ENCODE measurements around the gene AK4.

The AK4 gene

DNA sequence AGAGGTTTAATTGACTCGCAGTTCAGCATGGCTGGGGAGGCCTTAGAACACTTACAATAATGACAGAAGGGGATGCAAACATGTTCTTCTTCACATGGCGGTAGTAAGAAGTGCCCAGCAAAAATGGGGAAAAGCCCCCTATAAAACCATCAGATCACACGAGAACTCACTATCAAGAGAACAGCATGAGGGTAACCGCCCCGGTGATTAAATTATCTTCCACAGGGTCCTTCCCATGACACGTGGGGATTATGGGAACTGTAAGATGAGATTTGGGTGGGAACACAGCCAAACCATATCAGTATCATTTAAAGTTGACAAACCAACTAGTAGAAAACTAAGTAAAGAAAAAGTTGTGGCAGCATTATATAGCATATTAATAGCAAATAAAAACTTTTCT is 90.0 kb downstream of the AK4 start:
- no peak for TF ChIP-seq EZH2 (IDR thresholded peaks at IDR 0.05; ENCODE audit: borderline replicate concordance, low read depth, low read length, severe bottlenecking)
- TF ChIP-seq, protein P1, sequence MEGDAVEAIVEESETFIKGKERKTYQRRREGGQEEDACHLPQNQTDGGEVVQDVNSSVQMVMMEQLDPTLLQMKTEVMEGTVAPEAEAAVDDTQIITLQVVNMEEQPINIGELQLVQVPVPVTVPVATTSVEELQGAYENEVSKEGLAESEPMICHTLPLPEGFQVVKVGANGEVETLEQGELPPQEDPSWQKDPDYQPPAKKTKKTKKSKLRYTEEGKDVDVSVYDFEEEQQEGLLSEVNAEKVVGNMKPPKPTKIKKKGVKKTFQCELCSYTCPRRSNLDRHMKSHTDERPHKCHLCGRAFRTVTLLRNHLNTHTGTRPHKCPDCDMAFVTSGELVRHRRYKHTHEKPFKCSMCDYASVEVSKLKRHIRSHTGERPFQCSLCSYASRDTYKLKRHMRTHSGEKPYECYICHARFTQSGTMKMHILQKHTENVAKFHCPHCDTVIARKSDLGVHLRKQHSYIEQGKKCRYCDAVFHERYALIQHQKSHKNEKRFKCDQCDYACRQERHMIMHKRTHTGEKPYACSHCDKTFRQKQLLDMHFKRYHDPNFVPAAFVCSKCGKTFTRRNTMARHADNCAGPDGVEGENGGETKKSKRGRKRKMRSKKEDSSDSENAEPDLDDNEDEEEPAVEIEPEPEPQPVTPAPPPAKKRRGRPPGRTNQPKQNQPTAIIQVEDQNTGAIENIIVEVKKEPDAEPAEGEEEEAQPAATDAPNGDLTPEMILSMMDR (IDR thresholded peaks at IDR 0.05; ENCODE audit: borderline replicate concordance, extremely low read depth, low read length, poor library complexity, severe bottlenecking), result no peak
- ATAC-seq (ENCODE audit: insufficient read depth, low read depth), result no peak
- no peak overlapping the region for H2AFZ ChIP-seq (ENCODE audit: low read depth, low read length)
- no peaks in the 10 kb centered on the region for H4K20me1 ChIP-seq (ENCODE audit: insufficient read depth, low read length)
- no peaks in the 10 kb centered on the region for H3K9me3 ChIP-seq (ENCODE audit: insufficient read depth, low read length, severe bottlenecking)
- H3K4me1 ChIP-seq (ENCODE audit: insufficient read depth, low read length), result no peaks in the 10 kb centered on the region
- H3K79me2 ChIP-seq (ENCODE audit: insufficient read depth, low read length), result no peaks in the 10 kb centered on the region
- H3K4me3 ChIP-seq (ENCODE audit: low read depth in 1 of 2, low read length in 2 of 2), result no peak overlapping the region
- DNase-seq, result no peak
- H3K9ac ChIP-seq (ENCODE audit: low read depth, low read length), result no peak overlapping the region
- no peaks in the 10 kb centered on the region for H3K36me3 ChIP-seq (ENCODE audit: insufficient read depth, low read length)
- peaks cover 7% of the 10 kb centered on the region for H3K27me3 ChIP-seq (ENCODE audit: insufficient read depth, low read length, poor library complexity)
- H3K27ac ChIP-seq (ENCODE audit: low read length), result no peak overlapping the region
- no peak overlapping the region for H3K4me2 ChIP-seq (ENCODE audit: insufficient read depth, low read length)

DNA sequence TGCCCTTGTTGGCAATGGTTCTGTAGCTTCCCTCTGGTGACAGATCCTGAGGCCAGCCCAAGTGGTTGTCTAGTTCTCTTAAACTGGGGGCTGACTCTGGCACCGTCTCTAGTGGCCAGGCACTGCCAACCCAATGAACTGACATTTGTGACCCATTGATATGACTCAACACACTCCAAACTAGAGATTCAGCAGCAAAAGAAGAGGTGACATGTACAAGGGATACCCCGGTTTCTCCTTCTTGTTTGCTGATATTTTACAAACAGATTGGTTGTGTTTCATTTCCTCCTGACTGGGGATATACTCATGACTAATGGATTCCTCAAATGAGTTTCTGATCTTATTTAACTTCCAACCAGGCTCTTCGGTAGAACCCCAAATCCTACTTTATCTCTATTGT is 95.5 kb downstream of the AK4 start:
- Histone ChIP-seq H3K9me3 (ENCODE audit: insufficient read depth, low read length, severe bottlenecking) (no peaks in the 10 kb centered on the region), H4K20me1 (ENCODE audit: insufficient read depth, low read length) (no peaks in the 10 kb centered on the region), H3K4me1 (ENCODE audit: insufficient read depth, low read length) (no peaks in the 10 kb centered on the region), H3K4me3 (ENCODE audit: low read depth in 1 of 2, low read length in 2 of 2) (no peak overlapping the region), H2AFZ (ENCODE audit: low read depth, low read length) (no peak overlapping the region), H3K9ac (ENCODE audit: low read depth, low read length) (no peak overlapping the region), H3K79me2 (ENCODE audit: insufficient read depth, low read length) (no peaks in the 10 kb centered on the region), H3K27ac (ENCODE audit: low read length) (no peak overlapping the region), H3K36me3 (ENCODE audit: insufficient read depth, low read length) (no peaks in the 10 kb centered on the region), H3K4me2 (ENCODE audit: insufficient read depth, low read length) (no peak overlapping the region), H3K27me3 (ENCODE audit: insufficient read depth, low read length, poor library complexity) (no peaks in the 10 kb centered on the region)
- TF ChIP-seq, protein P1 (IDR thresholded peaks at IDR 0.05; ENCODE audit: borderline replicate concordance, extremely low read depth, low read length, poor library complexity, severe bottlenecking), result no peak
- no peak for TF ChIP-seq EZH2 (IDR thresholded peaks at IDR 0.05; ENCODE audit: borderline replicate concordance, low read depth, low read length, severe bottlenecking)
- no peak for DNase-seq
- ATAC-seq (ENCODE audit: insufficient read depth, low read depth), result no peak

DNA sequence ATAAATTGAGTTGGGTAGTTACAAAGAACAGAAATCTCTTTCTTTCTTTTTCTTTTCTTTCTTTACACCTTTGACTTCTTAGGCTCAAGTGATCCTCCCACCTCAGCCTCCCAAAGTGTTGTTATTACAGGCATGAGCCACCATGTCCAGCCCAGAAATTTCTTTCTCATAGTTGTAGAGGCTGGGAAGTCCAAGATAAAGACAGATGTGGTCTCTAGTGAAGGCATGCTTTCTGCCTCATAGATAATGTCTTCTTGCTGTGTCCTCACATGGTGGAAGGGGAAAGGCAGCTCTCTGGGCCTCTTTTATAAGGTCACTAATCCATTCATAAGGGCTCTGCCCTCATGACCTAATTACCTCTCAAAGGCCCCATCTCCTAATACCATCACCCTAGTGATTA is 97.3 kb downstream of the AK4 start:
- Histone ChIP-seq H3K9ac (ENCODE audit: low read depth, low read length) (no peak overlapping the region), H3K4me1 (ENCODE audit: insufficient read depth, low read length) (no peaks in the 10 kb centered on the region), H3K27ac (ENCODE audit: low read length) (no peak overlapping the region), H3K4me2 (ENCODE audit: insufficient read depth, low read length) (no peak overlapping the region), H3K79me2 (ENCODE audit: insufficient read depth, low read length) (no peaks in the 10 kb centered on the region), H4K20me1 (ENCODE audit: insufficient read depth, low read length) (no peaks in the 10 kb centered on the region), H3K27me3 (ENCODE audit: insufficient read depth, low read length, poor library complexity) (no peaks in the 10 kb centered on the region), H2AFZ (ENCODE audit: low read depth, low read length) (no peak overlapping the region), H3K4me3 (ENCODE audit: low read depth in 1 of 2, low read length in 2 of 2) (no peak overlapping the region), H3K36me3 (ENCODE audit: insufficient read depth, low read length) (no peaks in the 10 kb centered on the region), H3K9me3 (ENCODE audit: insufficient read depth, low read length, severe bottlenecking) (no peaks in the 10 kb centered on the region)
- no peak for ATAC-seq (ENCODE audit: insufficient read depth, low read depth)
- TF ChIP-seq, protein P1 (IDR thresholded peaks at IDR 0.05; ENCODE audit: borderline replicate concordance, extremely low read depth, low read length, poor library complexity, severe bottlenecking), result no peak
- TF ChIP-seq EZH2 (IDR thresholded peaks at IDR 0.05; ENCODE audit: borderline replicate concordance, low read depth, low read length, severe bottlenecking), result no peak
- DNase-seq, result no peak

All from DND-41 (cell line).